HG03097 (cell line): ENCODE results near the gene TUBG2.
A peak's percentile ranks its signal among the peaks of the same experiment; 100 is the strongest.
"Not testable (repeated sequence)": the region's sequence is repeated elsewhere in the genome, so short reads cannot be mapped to it uniquely, and the experiment has no call there.

Source experiments
- ATAC-seq: cut with Tn5 transposase; IDR thresholded peaks from one replicate; pipeline ENCODE4 v1.9.1; 2021; ENCODE audit not compliant: unreplicated experiment, low FRiP score

The TUBG2 gene

DNA sequence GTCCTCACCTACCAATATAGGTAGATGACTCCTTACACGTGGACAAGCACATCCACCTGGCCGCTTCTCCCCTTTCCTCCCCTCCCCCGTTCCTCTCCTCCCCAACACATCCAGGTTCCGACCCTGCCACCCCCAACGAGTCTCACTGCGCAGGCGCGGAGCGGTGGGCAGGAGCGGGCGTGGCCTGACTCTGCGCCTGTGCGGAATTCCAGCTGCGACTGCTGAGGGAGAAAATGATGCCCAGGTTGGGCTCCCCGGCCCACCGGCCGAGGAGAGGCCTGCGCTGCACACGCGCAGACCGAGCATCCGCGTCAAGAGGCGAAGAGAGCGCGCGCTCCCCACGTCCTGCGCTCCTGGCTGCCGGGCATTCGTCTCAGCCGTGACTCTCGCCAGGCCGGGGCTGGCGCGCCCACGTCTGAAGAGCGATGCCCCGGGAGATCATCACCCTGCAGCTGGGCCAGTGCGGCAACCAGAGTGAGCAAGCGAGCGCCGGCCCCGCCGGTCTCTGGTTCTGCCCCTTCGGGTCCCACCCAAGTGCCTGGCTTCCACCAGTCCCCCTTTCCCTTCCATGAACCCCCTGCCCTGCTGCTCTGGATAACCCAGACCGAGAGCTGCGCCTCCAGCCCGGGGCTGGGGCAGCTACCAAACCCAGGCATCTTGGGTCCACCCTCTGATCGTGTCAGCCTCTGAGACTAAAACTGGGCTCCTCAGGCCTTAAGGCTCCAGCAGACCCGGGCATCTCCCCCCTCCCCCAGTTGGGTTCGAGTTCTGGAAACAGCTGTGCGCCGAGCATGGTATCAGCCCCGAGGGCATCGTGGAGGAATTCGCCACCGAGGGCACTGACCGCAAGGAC, at the start of gene TUBG2:
Gene TUBG2, plus strand, starts transcription at position 206 of the 853 bp plus-strand sequence. Its CDS starts 220 bp downstream, at position 426.
- ATAC-seq: no peak

- not testable (repeated sequence) for ATAC-seq
Measured at GRCh38 chr17:42609814-42610801, 49.0 kb upstream of the TUBG2 start.

GRCh38 chr17:42612013-42612412, 47.1 kb upstream of the TUBG2 start:
- ATAC-seq: no peak

DNA sequence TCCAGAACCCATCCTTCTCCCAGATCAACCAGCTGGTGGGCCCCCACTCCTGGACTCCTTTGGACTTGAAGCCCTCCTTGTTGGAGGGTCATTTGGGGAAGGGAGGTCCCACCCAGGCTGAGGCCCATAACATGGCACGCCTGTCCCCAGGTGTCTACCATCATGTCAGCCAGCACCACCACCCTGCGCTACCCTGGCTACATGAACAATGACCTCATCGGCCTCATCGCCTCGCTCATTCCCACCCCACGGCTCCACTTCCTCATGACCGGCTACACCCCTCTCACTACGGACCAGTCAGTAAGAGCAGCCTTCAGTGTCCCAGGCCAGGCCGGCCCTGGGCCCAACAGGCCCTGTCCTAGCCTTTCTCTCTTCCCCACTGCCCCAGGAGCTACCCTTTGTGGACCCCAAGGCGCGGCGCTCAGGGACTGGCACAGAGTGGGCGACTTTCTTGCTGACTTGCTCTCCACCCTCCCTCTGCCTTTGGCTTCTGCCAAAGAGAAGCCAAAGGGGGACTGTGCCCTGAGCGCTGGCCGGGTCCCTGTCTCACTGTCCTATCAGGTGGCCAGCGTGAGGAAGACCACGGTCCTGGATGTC, 45.3 kb upstream of the TUBG2 start:
- no peak for ATAC-seq

GRCh38 chr17:42617956-42618431, 41.1 kb upstream of the TUBG2 start:
- ATAC-seq: peak; percentile 16

- ATAC-seq: peak; percentile 74
Measured at GRCh38 chr17:42618442-42619150, 40.5 kb upstream of the TUBG2 start.

- not testable (repeated sequence) for ATAC-seq
Measured at GRCh38 chr17:42621987-42622386, 37.1 kb upstream of the TUBG2 start.

DNA sequence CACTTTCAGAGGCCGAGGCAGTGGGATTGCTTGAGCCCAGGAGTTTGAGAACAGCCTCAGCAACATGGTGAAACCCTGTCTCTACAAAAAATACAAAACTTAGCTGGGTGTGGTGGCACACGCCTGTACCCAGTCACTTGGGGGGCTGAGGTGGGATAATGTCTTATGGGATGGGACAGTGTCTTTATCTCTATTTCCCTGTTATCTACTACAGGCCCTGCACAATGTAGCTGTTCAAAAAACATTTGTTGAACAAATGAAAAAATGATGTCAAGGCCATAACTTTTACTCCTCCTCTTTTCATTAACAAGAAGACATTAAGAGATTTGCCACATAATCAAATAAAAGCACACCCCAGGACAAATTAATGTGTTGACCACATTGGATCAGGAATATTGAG, 35.8 kb upstream of the TUBG2 start:
- ATAC-seq: no peak

DNA sequence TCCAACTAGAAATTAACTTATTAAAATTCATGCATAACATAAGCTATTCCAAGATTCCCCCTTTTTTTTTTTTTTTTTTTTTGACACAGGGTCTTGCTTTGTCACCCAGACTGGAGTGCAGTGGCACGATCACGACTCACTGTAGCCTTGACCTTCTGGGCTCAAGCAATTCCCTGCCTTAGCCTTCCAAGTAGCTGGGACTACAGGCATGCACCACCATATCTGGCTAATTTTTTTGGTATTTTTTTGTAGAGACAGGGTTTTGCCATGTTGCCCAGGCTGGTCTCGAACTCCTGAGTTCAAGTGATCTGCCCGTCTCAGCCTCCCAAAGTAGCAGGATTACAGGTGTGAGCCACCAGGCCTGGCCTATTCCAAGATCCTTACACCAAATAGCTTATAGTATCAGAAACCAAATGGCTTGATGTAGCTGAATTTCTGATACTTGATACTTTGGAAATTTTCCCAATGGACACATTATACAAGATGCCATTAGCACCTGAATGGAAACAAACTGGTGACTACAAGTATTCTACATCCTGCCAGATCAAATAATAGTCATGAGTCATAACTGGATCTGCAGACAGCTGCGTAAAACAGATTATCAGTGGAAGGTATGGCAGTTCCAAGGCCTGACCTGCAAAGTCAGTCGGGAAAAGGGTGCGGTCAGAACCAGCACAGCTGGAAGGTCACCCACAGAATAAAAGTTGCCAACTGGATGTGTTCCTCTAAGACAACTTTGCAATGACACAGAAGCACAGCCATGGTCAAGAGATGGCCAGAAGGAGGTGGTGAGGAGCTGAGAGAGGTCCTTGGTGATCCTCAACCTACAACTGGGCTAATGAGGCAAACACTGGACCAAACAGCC, 35.1 kb upstream of the TUBG2 start:
- ATAC-seq: no peak

DNA sequence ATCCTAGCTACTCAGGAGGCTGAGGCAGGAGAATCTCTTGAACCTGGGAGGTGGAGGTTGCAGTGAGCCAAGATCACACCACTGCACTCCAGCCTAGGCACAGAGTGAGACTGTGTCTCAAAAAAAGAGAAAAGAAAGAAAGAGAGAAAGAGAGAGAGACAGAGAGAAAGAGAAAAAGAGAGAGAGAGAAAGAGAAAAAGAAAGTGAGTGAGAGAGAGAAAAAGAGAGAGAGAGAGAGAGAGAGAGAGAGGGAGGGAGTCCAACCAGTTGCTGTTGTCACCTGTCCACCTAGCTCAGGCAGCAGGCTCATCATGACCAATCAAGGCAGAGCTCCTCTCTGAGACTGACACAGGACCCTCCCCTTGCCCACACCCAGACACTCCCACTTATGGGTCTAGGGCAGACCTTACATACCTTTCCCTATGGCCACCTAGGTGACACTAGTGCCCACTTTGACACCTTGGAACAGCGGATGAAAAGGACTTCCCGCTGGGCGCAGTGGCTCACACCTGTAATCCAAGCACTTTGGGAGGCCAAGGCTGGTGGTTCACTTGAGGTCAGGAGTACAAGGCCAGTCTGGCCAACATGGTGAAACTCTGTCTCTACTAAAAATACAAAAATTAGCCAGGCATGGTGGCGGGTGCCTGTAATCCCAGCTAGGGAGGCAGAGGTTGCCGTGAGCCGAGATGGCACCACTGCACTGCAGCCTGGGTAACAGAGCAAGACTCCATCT, 31.9 kb upstream of the TUBG2 start:
- ATAC-seq: not testable (repeated sequence)

- no peak for ATAC-seq
Measured at GRCh38 chr17:42629411-42630009, 29.6 kb upstream of the TUBG2 start.

- no peak for ATAC-seq
Measured at GRCh38 chr17:42632949-42633444, 26.1 kb upstream of the TUBG2 start.

GRCh38 chr17:42639525-42640113, 19.5 kb upstream of the TUBG2 start:
- ATAC-seq: no peak

- no peak for ATAC-seq
Measured at GRCh38 chr17:42640121-42640520, 19.0 kb upstream of the TUBG2 start.

DNA sequence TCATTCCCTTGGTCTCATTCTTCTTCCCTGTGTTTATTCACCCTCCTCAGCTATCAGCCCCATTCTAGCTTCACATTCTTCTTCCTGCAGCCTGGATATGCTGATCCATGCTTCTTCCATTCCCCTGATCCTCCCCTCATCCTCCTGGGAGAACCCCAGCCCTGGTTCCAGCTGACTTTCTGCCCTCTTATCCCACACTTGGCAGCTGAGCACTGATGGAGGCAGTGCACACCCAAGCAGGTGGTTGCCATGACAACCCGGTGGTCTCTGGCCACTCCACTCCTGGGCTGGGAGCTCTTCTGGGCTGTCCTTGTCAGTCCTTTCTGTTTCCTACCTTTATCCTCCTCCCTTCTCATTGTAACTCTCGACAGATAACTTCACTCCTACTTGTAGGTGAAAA, 16.7 kb upstream of the TUBG2 start:
- no peak for ATAC-seq

- no peak for ATAC-seq
Measured at GRCh38 chr17:42647778-42648177, 11.3 kb upstream of the TUBG2 start.

GRCh38 chr17:42651392-42651791, 7.7 kb upstream of the TUBG2 start:
- ATAC-seq: no peak
